ENCODE data around the gene ZBTB17.
"Not testable (repeated sequence)": the region's sequence is repeated elsewhere in the genome, so short reads cannot be mapped to it uniquely, and the experiment has no call there.

The ZBTB17 gene

DNA sequence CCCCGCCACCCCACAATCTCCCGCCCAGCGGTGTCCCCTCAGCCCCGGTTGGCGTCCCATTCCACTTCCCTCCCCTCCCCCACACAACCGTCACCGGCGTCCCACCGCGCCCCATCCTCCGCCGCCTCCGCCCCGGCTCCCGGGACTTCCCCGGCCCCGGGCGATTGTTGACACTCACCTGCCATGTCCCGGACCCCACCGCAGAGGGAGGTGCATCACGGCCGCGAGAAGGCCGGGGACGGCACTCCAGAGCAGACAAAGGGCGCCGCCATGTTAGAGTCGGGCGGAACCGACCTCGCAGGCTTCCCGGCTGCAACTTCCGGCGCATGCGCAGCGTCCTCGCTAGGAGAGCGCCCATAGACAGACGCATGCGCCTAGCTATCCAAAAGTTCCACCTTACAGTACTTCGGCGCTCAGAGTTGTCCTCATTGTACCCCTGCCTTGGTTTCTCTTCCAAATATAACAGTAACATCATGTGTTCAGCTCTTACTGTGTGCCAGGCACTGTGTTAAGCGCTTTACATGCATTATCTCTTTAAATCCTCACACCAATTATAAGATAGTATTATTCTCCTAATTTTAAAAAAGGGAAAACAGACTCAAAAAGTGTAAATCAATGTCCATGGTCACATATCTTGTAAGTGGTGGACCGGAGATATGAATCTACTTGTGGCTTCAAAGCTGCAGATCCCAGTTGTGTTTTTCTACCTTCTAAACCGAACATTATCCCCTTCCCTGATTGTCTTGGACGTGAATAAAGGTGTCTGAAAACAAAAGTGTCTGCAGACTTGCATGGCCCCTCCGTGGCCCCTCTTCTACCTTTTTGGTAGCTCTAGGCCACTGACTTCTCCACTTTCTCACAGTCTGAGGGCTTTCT lies at the start of gene ZBTB17:
Gene ZBTB17 (minus strand): TSS at position 297 of the 876 bp plus-strand sequence. CDS start 27,606 bp downstream, outside the sequence.
- peak; percentile 93 for DNase-seq

DNA sequence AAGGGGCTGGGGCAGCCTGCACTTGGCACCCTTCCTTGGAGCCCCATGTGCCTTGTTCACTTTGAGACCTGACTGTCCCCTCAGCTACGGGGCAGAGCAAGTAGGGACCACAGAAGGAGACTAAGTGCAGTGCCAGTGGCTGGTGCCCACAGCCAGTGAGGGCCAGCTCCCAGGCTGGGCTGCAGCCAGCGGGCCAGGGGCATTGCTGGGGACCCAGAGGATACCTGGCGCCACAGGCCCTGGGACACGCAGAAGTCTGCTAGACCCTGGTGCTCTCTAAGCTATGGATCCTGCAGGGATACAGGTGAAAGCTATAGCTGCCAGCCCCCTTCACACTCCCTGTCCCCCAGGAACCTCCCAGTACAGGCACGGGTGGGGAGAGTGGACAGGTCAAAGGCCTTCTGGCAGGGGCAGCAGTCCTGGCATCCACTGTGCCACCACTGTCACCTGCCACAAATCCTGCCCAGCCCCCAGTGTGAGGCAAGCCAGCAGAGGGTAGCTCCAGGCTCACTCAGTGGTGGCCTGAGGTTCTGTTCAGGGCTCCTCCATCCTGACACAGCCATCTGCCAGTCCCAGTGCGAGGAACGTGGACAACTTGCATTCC lies 47.3 kb upstream of the ZBTB17 start:
- DNase-seq, result no peak

DNA sequence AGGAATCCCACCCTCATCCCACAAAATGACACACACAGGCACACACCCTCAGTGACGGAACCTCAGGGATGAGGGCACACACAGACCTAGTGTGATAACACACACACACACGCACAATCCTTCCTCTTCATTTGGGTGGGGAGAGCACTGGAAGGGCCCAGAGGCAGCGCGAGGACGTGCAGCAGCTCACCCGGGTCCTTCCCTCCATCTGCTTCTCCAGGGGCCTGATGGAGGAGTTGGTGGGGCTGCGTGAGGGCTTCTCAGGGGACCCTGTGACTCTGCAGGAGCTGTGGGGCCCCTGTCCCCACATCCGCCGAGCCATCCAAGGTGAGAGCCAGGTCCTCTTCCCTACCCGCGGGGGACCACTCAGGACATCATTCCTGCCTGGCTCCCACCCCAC lies 46.5 kb upstream of the ZBTB17 start:
- DNase-seq, result no peak

DNA sequence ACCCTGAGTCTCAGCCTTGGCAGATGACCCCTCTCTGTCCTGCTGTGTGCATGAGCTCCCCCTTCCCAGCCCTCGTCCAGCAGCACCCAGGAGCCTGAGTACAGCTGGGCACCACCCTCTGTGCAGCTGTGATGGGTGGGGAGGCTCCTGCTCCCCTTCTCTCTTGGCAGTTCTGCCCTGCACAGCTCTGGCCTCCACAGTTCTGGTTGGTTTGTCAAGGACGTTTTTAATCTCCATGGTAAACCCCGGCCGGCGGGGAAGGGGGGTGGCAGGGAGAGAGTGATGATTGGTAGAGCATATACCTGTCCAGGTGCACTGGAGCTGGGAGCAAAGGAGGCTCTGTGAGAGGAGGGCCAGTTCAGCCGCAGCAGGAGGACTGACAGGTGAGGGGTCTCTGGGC lies 45.8 kb upstream of the ZBTB17 start, which contains the start of gene CLCNKA:
Gene CLCNKA (plus strand): TSS at position 356 of the 400 bp plus-strand sequence. CDS start 584 bp downstream, outside the sequence.
- DNase-seq, result peak; percentile 11

DNA sequence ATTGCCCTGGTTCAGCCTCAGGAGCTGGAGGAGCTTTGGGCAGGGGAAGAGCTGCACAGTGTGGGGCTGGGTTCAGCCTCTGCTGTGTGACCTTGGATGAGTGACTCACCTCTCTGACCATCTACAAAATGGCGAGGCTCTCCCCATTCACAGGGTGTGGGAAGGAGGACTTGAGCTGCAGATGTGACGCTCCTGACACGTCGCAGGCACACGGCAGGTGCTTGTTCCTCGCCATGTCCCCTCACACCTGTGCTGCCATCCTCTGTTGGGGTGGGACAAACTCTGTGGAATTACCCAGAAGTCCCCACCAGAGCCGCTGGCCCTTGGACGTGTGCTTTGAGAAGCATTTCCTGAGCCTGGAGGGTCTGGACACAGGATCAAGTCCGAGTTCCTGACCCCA lies 45.0 kb upstream of the ZBTB17 start:
- DNase-seq, result not testable (repeated sequence)

DNA sequence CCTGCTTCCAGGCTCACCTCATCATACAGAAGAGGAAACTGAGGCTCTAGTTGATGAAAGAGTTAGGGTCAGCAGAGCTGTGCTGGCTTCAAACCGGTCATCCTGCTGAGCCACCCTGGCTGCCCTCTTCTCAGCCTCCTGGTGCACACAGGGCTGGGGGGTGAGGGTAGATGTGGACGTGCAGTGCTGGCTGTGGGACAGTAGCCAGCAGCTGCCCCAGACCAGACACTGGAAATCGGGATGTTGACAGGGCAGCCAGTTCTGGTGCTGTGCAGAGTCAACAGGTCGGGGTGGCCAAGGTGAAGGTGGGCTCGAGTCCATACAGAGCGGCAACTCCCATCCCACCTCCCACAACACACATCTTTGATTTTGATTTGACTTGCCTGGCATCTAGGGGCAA lies 44.4 kb upstream of the ZBTB17 start:
- DNase-seq, result no peak

DNA sequence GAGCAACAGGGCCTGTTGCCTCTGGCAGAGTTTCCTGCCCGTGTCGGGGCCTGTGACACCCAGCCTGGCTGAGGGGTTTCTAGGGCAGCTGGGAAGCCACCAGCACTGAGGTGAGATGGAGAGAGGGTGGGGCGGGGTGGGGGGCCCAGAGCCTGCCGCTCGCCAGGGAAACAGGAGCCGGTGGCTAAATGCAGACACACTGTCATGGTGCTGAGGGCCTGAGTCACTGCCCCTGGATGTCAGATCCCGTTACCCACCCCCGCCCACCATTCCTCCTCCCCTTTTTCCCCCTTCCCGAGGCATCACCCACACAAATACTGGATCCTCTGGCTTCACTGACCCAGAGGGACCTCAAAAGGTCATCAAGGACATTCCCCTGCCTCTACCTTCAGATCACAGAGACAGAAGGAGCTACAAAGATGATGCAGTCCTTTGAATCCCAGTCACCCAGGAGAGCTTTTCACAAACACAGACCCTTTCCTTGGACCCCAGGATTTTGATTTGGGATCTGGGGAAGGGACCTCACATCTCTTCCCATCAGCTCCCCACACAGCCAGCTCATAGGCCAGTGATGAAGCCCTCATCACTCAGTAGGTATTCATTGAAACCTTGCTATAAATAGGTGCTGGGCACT lies 43.9 kb upstream of the ZBTB17 start:
- DNase-seq, result no peak

DNA sequence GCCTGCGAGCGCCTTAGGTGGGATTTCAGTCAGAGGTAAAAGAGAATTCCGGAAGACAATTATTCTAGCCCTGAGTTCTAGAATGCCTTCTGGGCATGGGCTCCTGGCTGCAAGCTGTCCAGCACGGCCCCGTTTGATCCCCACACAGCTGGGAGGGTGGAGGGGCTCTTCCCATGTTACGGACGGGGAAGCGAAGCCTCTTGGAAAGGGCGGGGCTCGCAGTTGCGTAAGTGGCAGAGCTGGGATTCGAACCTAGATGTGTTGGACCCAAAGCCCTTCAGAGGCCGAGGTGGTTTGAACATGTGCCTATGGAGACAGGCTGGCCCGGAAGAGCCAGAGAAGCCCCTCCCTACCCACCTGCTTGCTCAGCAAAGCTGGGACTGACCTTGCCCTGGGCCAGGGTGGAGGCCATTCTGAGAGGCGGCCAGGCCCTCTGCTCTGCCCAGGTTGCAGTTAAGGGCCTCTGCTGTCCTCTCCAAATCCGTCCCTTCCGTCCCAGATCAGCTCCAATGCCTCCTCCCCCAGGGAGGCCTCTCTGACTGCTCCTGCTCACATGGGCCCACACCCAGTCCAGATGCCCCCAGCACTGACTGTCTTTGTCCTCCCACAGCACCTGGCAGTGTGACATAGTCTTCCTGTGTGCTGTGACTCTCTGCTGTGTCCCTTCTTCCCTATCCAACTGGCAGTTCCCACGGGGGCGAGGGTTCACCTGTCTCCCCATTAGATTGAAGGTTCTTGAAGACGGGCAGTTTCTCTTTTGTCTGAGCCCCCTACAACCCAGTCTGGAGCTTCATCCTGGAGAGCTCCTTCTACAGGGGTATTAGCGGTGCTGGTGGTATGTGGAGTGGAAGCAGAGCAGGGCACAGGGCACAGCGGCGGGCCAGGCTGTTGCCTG lies 43.1 kb upstream of the ZBTB17 start:
- DNase-seq, result no peak

DNA sequence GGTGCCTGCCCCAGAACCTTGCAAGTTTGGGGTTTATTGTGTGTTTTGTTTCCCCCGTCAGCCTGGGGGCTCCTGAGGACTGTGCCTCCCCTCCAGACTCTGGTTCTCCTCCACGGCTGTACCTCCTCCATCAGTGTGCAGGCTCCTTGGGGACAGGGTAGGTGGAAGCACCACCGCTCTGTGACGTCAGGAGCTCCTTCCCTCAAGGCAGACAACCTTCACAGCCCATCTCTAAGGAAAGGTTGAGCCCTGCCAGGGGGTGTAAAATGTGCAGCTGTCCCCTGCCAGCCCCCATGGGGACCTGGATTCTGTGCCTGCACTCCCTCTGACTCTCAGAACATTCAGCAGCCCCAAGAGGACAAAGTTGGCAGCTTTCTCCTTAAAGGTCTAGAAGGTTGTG lies 42.4 kb upstream of the ZBTB17 start:
- DNase-seq, result no peak

DNA sequence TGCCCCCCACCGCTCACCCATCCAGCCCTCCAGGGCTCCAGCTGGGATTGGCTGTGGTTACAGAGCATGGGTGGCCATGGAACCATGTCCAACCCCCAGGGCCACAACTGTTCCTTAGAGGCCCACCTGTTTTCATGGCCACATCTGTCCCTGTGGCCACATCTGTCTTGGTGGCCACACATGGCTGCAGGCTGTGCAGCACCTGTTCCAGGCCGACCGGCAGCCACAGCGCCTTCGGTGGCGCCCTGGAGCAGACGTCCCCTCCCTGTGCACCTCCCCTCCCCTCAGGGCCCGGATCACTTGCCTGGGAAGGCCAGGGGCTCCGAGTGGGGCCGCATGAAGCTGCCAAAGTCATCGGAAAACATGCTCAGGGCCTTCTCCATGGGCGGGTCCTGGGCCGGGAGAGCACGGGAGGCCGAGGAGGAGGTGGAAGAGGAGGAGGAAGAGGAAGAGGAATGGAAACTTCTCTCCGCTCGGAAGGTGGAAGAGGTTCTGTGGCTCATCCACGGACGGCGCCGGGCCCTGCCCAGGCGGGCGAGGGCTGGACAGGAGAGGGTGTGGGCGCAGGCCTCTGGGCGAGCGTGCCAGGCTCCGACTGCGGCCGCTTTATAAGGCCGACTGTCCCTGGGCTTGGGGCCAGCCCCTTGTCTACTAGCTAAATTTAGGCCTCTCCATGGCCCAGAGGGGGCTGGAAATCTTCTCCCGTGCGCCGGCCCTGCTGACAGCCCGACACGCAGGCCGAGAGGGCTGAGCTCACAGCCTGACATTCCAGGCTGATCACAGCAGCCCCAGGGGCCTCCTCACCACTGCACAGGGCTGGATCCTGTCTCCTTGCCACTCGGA lies 41.8 kb upstream of the ZBTB17 start, which contains the start of gene HSPB7:
Gene HSPB7 (minus strand): TSS at position 583 of the 843 bp plus-strand sequence. CDS start 80 bp downstream, at position 503.
- DNase-seq, result no peak

DNA sequence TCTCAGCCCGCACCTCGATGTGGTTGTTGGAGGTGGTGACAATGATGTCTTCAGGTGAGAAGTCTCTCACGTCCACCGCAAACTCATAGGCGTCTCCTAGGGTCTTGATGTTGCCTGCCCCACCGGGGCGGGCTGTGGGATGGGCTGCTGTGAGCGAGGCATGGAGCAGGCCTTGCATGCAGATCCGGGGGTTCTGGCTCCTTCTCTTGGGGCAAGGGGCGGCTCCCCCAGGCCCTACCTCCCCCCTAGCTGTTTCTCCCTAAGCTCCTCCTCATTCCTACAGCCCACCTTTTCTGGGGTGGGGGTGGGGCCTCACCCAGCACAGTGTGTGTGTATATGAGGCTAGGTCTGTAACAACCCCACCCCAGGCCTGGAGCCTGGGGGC lies 41.2 kb upstream of the ZBTB17 start:
- DNase-seq, result no peak

DNA sequence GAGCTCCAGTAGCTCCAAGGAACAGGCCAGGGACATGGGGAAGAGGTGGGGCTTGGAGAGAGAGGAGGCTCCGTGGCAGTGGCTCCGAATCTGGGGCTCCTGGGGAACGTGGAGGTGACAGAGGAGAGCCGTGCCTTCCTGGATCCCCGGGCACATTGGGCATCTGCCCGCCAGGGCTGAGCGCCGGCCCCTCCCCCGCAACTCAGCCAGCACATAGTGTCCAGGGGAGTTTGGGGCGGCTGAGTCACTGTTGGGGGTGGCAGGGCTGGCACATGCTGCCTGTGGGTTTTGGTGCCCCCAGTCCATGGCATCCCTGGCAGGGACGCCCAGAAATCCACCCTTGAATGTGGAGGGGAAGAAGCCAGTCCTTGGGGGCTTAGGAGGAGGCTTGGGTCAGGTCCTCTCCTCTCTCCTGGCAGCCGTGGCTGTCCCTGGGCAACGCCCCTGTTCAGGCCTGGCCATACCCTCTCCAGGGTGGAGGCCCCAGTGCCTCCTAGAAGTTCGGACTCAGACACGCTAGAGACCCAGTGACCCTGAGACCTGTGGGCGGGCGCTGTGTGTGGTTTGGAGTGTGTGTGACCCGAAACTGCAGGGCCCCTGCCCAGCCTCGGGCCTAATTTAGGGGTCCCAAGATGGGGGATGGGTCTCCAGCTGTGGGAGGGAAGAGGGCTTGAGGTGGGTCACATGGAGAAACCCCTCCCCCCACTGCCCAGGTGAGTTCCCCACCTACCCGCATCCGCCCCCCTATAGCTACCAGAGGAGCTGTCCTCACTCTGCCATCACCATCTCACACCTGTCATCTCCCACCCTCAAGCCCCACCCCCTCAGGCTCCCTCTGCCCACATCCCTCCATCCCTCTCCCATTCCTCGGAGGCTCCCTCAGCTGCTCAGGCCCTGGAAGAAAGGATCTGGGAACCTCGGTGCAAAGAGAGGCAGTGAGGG lies 40.3 kb upstream of the ZBTB17 start:
- no peak for DNase-seq

DNA sequence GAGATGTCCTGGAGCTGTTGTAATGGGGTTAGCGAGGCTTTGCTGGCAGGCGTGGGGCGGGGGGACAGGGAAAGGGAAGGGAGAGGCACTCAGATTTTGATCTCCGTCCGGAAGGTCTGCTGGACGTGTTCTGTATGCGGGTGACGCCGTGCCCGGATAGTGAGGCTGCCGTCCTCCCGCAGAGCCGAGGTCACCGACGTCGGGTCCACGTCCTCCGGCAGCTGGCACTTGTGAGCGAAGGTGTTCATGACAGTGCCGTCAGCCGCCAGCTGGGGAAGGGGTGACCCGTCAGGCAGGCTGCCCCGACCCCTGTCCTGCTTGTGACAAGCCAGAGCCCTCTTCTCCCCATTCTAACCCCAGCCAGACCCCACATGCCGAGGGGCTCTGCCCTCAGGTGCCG lies 39.6 kb upstream of the ZBTB17 start:
- DNase-seq, result no peak

DNA sequence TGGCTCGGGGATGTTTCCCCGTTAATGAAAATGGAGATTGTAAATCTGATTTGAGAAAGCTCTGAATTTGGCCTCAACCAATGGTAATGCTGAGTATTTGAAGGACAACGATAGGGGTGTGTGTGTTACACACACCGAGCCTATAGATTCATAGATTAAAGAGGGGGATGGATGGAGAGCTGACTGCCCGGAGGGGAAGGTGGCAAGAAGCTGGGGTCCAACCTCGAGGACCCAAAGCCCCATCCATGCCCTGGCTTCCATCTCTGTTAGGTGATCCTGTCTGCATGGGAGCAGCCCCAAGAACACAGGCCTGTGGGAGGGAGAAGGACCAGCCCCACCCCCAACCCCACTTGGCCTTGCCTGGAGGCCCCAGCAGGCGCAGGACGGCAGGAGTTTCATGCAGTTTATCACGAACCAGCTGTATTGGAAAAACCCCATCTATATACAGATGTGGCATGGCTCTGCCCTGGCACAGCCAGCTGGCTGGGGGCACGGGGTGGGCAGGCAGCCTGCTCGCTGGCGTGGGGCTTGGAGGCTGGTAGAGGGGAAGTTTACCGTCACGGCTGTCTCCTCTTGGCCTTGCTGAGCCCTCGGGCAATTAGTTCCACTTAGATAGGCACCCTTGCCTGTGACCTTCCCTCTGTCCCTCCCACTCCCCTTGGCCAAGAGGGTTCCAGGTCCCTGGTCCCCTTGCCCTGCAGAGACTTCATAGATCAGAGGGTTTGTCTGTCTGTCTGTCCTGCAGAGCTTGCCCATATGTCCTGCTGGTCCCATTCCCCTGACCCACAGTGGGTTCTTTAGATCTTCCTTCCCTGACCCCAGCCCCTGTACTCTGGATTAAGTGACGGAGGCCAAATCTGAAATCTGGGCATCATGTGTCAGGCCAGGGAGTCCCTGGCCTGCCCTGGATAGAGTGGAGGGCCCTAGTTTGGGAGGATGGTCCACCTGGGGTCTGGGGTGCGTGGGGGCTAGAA lies 38.9 kb upstream of the ZBTB17 start:
- DNase-seq, result no peak

DNA sequence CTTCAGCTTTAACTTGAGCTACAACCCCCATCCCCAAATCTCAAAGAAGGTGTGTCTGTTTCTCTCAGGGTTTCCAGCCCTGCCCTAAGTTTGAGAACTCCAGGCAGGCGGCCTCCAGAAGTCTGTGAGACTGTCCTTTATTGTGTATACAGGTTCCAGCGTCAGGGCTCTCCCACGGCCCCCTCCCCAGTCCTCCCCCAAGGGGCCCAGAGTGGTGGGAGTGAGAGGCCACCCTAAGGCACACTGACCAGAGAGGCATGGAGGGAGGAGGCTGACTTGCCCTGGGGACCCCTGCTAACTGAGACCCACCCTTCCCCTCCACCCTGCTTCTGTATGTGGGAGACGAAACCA lies 38.0 kb upstream of the ZBTB17 start:
- no peak for DNase-seq

DNA sequence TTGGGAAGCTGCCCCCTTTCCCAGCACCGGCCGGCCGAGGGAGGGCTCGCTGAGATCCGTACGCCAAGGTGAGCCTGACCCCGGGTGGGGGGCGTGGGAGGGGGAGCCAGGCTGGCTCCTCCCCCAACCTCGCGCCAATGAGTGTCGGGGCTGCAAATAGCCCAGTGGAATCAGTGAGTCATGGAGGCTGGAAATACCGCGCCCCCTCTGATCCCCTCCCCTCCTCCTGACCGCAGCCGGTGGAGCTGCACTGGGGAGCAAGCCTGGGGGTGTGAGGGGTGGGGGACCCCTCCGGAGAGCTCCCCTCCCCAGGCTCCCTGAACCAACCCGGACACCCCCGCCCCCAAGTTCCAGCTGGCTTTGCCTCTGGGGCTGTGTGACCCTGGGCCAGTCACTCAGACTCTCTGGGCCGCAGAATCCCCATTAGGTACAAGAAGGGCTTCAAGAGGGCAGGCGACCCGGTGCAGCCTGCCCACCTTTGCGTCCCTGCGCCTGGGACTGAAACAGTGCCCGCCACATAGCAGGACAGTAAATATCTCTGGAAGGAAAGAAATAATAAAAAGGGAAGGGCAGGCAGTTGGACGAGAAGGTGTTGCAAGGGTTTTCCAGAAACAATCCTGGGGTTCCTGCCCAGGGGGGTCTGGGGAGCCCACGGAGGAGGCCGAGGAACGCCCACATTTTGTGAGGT lies 37.5 kb upstream of the ZBTB17 start:
- no peak for DNase-seq

DNA sequence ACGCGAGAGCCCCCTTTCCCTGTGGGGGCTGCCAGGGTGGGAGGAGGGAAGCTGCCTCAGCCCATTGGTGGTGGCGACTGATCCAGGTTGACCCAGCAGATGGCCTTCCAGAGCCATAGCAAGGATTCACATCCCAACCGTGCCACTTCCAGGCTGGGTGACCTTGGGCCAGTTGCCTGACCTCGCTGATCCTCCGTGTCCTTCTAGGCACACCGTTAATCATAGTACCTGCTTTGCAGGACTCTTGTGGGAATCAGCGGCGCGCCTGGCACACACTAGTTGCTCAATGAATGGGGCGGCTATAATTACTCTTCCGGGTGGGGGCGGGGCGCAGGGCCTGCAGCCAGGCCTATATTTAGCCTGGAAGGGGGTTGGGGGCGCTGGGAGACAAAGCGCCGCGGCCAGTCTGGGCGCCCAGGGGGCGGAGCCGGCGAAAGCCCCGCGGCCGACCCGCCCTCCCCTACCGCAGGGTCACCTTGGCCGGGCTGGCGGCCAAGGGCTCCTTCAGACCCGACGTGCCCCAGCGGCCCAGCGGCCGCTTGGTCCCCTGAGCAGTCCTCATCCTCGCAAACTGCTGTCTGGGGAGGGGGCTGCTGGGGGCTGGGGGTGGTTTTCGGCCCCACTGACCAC lies 36.8 kb upstream of the ZBTB17 start:
- DNase-seq, result peak; percentile 16

DNA sequence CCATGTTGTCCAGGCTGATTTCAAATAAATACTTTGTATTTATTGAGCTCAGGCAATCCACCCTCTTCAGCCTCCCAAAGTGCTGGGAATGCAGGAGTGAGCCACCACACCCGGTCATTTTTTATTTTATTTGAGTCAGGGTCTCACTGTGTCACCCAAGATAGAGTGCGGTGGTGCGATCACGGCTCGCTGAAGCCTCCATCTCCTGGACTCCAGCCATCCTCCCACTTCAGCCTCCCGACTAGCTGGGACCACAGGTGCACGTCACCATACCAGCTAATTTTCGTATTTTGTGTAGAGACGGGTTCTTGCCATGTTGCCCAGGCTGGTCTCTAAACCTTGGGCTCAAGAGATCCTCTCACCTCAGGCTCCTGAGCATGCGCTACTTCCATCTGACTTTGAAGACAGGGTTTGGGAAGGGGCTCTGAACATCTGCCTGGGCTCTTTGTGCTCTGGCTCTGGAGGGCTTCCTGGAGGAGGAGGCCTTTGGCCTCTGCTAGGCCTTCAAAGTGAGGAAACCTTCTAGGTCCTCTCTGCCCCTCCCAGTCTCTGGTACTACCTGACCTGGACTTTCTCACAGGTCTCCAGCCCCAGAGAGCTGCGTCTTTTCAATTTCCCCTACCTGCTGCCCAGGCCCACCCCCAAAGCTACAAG lies 36.2 kb upstream of the ZBTB17 start:
- DNase-seq, result no peak
